ENCODE results near the gene TMEM88. TPM values are rescaled to one million over a fixed set of nuclear protein-coding genes. Genes with fewer than 3 reads are reported as not detected.

The TMEM88 gene
- total RNA-seq, 1 experiment from 2014 or later = 2.8 TPM

GRCh38 chr17:7834957-7835813, 19.7 kb upstream of the TMEM88 start:
- ATAC-seq (peak; percentile 69), DNase-seq (ENCODE audit: low read depth, low spot score) (peak; percentile 98)
- Histone ChIP-seq H3K4me1 (ENCODE audit: control insufficient read depth in 1 of 2, insufficient read depth in 2 of 2, low read length in 2 of 2) (peaks cover 32 to 64% of the 10 kb centered on the region in 2 experiments), H3K27me3 (ENCODE audit: insufficient read depth, low read length) (no peaks in the 10 kb centered on the region), H3K4me3 (replicated peaks in 1 of 2; ENCODE audit: low read depth in 1 of 2, low read length in 2 of 2) (peak overlapping the region; percentile 74 to 82), H3K9me2 (ENCODE audit: insufficient read depth) (no peaks in the 10 kb centered on the region), H2AFZ (ENCODE audit: low read depth, low read length, poor library complexity, severe bottlenecking) (no peak overlapping the region), H3K36me3 (ENCODE audit: control insufficient read depth in 1 of 2, insufficient read depth in 2 of 2, low read length in 2 of 2) (no peaks in the 10 kb centered on the region), H3K4me2 (ENCODE audit: low read length) (peak overlapping the region; percentile 99), H3K9ac (ENCODE audit: low read length) (peak overlapping the region; percentile 97), H3K9me3 (ENCODE audit: control insufficient read depth in 1 of 2, insufficient read depth in 1 of 2, low read depth in 1 of 2, low read length in 2 of 2) (no peaks in the 10 kb centered on the region), H4K20me1 (ENCODE audit: insufficient read depth) (no peaks in the 10 kb centered on the region), H3K79me2 (ENCODE audit: insufficient read depth, low read length) (peaks cover 16% of the 10 kb centered on the region), H3K27ac (ENCODE audit: low read depth, low read length) (peak overlapping the region; percentile 98)
- RAD21 ChIA-PET (ENCODE audit: low non-redundant PET in 1 of 2, low total read pairs in 2 of 2, uncharacterized antibody in 2 of 2, unreplicated experiment in 2 of 2) = interaction anchor here (0.6 to 1.3 kb wide), 3 partner anchors 10 to 22 kb away, joined by 3 to 6 read pairs (median 4); partner anchors contain the start of gene NAA38 (in 1 of the 2)
- CTCF ChIA-PET = interaction anchor here (0.7 to 1.9 kb wide), 13 partner anchors 9 to 252 kb away, joined by 3 to 25 read pairs (median 5); partner anchors contain the start of genes CYB5D1, MPDU1 and NAA38
- POLR2A ChIA-PET = interaction anchor here (0.5 to 3.9 kb wide), 7 partner anchors 8 to 569 kb away, joined by 3 to 22 read pairs (median 7); partner anchors contain the start of genes CYB5D1 and NAA38
- no TSS peak for BruUV-seq (replicated peaks)
- intact Hi-C loops (cut with micrococcal nuclease) = loop anchor here (1.0 to 5.0 kb wide), 4 partner anchors 8 to 253 kb away; partner anchors contain the start of genes MPDU1 and NAA38
- no peak for TF ChIP-seq CBX3 (IDR thresholded peaks at IDR 0.05; ENCODE audit: low read depth)
- TF ChIP-seq SP1 (IDR thresholded peaks at IDR 0.05; ENCODE audit: low read depth) = no peak
- TF ChIP-seq CTCF (IDR thresholded peaks at IDR 0.05 in 2 of 3, conservative IDR thresholded peaks at IDR 0.05 in 1 of 3; ENCODE audit: borderline replicate concordance in 1 of 3, insufficient read depth in 1 of 3, low read depth in 2 of 3, low read length in 2 of 3) = peak in 2 of 3 experiments; percentile 70 to 85; a peak in 4 of 6 replicates
- TF ChIP-seq ATF3 (IDR thresholded peaks at IDR 0.05) = no peak
- TF ChIP-seq ZFX (IDR thresholded peaks at IDR 0.05) = no peak
- no peak for TF ChIP-seq ELF1 (IDR thresholded peaks at IDR 0.05; ENCODE audit: borderline replicate concordance, low read depth)
- TF ChIP-seq ZBTB33 (IDR thresholded peaks at IDR 0.05; ENCODE audit: extremely low read depth, insufficient replicate concordance, low read length) = no peak
- no peak for TF ChIP-seq CEBPB (IDR thresholded peaks at IDR 0.05; ENCODE audit: low read depth)
- no peak for TF ChIP-seq EGR1 (IDR thresholded peaks at IDR 0.05; ENCODE audit: low read depth)
- TF ChIP-seq POLR2AphosphoS5 (IDR thresholded peaks at IDR 0.05; ENCODE audit: low read depth, low read length) = peak; percentile 76
- TF ChIP-seq JUND (IDR thresholded peaks at IDR 0.05) = no peak
- TF ChIP-seq ZNF274 (IDR thresholded peaks at IDR 0.05; ENCODE audit: low read depth, low read length) = no peak
- TF ChIP-seq MAX (IDR thresholded peaks at IDR 0.05) = no peak
- TF ChIP-seq EZH2 (IDR thresholded peaks at IDR 0.05) = no peak
- peak; percentile 47 for TF ChIP-seq TCF7L2 (IDR thresholded peaks at IDR 0.05; ENCODE audit: borderline replicate concordance, extremely low read depth, insufficient read depth, insufficient read length)
- TF ChIP-seq FOSL1 (IDR thresholded peaks at IDR 0.05; ENCODE audit: low read depth) = no peak
- no peak for TF ChIP-seq RAD21 (IDR thresholded peaks at IDR 0.05; ENCODE audit: low read depth)
- TF ChIP-seq REST (IDR thresholded peaks at IDR 0.05; ENCODE audit: low read depth) = no peak

Measured in HCT116 (cell line).